Stomach (tissue), 4 donors: ENCODE results near the gene TLL1.

Source experiments
- EP300 ChIP-seq: sonication (generic); formaldehyde crosslinking; IDR thresholded peaks from one replicate; pipeline ENCODE4 v1.6.1; 2017; ENCODE audit warnings: antibody characterized with exemption
- POLR2AphosphoS5 ChIP-seq, 3 donors: sonication (generic); formaldehyde crosslinking; IDR thresholded peaks; one replicate each; pipeline ENCODE4 v1.6.1; 2016; ENCODE audit warnings: antibody characterized with exemption in 3 of 3
- TF ChIP-seq, protein P1 (sequence below), 7 experiments: fragments of 450-650 bp in 4 of 7; fragments of 200-600 bp in 3 of 7; sonication (generic) in 3 of 7; IDR thresholded peaks; one replicate each; pipeline ENCODE4 v1.5.1; 2016 to 2019; ENCODE audit warnings: antibody characterized with exemption in 7 of 7, control low read depth in 2 of 7, mild to moderate bottlenecking in 1 of 7

DNA sequence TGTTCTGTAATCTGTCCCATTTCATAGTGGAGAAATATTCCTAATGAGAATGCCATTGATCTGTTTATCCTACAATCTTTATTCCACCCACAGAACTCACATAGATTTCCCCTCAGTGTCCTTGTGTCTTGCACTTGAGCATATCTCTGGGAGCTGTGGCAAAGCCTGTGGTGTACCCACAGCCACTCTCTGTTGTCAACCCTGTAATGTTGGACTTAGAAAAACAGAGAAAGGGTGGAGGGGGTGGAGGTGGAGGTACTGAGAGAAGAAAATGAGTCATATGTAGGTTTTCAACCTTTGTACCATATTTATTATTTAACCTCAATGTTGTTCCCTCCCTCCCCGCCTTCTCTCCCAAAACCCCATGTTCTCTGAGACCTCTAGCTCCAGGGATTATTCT lies 46.9 kb upstream of the TLL1 start:
- TF ChIP-seq, protein P1, sequence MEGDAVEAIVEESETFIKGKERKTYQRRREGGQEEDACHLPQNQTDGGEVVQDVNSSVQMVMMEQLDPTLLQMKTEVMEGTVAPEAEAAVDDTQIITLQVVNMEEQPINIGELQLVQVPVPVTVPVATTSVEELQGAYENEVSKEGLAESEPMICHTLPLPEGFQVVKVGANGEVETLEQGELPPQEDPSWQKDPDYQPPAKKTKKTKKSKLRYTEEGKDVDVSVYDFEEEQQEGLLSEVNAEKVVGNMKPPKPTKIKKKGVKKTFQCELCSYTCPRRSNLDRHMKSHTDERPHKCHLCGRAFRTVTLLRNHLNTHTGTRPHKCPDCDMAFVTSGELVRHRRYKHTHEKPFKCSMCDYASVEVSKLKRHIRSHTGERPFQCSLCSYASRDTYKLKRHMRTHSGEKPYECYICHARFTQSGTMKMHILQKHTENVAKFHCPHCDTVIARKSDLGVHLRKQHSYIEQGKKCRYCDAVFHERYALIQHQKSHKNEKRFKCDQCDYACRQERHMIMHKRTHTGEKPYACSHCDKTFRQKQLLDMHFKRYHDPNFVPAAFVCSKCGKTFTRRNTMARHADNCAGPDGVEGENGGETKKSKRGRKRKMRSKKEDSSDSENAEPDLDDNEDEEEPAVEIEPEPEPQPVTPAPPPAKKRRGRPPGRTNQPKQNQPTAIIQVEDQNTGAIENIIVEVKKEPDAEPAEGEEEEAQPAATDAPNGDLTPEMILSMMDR (IDR thresholded peaks at IDR 0.05), result no peak
- TF ChIP-seq EP300, result no peak
- TF ChIP-seq POLR2AphosphoS5 (IDR thresholded peaks at IDR 0.05), result no peak
